ENCODE measurements around the gene LRRC27.

LRRC27 gene

DNA sequence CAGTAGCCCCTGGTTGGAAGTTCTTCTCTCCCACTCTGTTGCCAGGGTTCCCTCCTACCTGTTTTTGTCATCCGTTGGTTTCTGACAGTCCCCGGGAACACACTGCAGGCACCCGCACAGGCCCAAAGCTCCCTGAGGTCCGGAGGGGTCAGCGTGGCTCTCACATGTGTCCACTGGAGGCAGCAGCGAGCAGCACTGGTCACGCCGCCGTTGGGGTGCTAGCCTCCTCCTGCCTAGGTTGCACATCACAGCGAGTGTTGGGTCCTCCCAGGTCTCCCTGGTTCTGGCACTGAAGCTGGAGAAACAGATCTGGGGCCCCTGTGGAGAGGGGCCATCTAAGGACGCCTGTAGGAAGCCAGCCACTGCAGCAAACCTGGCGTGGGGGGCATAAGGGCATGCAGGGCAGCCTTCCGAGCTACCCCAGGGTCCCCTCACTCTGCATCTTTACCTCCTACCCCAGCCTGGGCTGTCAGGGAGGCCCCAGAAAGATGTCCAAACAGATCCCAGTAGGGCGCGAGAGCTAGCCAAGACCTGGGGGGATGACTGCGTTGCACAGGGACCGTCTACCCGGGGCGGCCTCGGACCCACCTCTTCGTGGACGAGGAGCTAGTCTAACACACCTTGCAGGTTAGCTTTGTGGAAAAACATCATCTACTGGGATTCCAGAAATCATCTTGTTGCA lies 28.9 kb downstream of the LRRC27 start:
- peak; percentile 34 for DNase-seq

DNA sequence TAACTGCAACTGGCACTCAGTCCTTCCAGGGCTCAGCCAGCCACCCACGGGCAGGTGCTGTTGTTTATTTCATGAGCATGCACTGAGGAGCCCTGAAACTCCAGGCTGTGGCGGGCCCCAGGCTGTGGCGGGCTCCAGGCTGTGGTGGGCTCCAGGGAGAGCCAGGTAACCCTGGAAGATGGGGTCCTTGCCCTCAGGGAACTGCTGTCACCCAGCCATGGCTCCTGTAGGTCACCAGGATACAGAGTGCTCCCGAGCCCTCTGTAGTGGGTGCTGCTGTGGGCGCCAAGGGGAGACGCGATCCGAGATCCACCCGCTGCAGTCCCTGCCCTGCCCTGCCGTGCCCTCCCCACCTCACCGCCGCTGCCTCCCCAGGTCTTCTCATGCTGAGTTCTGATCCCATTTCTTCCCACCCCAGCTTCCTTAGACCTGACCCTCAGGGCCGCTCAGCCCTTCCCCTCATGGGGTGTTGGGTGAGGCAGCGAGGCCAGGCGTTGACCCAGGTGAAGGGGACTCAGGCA lies 29.6 kb downstream of the LRRC27 start:
- DNase-seq = no peak

DNA sequence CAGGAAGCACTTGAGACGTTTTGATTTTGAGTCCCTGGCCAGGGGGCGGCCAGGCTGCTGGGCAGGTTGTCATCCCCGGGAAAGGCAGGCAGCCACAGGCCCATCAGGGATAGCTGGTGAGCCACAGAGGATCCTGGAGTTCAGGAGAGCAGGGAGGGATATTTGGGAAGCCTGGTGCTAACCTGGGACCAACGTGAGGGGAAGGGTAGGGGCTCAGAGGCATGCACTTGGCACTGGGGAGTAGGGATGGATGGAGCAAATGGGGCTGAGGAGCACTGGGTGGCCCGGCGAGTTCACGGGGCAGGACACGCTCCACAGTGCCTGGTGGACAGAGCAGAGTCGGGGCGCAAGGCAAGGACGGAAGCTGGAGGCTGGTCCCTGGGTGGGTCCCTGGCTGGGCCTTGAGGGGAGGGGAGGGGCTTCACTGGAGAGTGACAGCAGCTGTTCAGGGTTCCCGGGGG lies 30.2 kb downstream of the LRRC27 start:
- DNase-seq = no peak

DNA sequence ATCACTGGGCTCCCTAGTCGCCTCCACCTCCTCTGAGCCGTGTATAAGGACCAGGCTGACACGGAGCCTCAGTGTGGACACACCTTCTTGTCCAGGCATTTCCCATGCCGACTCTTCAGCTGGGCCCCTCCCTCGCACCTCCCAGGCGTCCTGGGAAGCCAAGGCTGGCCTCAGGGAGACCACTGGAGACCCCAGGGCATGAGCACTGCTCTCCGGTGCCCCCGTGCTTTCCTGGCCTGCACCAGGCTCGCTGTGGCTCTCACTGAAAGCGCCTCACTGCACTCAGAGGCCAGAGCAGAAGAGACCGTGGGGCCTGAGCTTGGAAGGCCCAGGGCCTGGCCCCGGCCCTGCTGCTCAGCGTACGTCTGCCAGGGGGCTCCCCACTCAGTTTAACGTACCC lies 31.4 kb downstream of the LRRC27 start:
- DNase-seq = no peak

DNA sequence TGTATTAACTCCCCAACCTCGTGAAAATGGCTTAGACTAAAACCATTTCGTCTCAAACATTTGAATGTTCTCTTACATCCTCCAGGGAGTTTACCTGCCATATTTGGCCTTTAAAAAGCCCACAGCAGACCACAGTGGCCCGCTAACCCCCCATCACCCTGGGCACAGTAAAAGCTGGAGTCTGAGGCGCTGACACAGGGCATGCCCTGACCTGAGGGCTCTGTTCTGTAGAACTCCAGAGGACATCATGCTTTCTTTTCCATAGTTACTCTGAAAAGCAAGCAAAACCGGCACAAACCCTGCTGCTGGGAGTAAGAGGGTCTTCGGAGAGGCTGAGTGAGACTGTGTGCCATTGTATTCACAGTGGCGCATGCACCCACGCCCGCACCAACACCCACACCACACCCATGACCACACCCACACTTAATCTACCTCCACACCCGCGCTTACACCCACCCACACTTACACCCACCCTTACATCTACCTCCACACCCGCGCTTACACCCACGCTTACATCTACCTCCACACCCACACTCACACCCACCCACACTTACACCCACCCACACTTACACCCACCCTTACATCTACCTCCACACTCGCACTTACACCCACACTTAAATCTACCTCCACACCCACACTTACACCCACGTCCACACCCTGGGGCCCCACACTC lies 32.1 kb downstream of the LRRC27 start:
- no peak for DNase-seq

DNA sequence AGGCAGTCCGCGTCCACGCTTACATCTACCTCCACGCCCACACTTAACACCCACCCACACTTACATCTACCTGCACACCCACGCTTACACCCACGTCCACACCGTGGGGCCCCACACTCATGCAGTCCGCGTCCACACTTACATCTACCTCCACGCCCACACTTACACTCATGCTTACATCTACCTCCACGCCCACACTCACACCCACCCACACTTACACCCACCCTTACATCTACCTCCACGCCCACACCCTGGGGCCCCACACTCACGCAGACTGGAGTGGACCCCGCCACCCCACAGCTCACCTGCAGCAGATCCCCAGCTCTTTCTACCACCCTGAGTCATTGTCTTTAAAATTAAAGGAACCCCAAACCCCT lies 32.6 kb downstream of the LRRC27 start:
- DNase-seq = peak; percentile 67

DNA sequence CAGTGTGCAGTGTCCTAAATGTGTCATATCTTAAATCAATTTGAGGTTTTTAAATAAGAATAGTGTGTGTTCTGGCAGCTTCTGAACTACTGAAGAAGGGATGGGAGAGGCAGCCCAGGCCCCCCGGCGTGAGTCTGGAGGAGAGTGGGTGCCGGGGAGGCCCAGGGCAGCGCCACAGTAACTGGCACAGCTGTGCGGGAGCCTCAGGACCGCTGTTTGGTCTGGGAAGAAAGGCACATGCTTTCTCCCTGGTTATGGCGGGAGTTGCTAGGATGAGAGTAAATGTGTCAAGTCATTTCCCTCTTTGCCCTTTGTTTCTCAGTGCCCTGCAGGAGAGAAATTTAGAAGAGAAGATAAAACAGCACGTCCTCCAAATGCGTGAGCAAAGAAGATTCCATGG lies 33.1 kb downstream of the LRRC27 start:
- no peak for DNase-seq

DNA sequence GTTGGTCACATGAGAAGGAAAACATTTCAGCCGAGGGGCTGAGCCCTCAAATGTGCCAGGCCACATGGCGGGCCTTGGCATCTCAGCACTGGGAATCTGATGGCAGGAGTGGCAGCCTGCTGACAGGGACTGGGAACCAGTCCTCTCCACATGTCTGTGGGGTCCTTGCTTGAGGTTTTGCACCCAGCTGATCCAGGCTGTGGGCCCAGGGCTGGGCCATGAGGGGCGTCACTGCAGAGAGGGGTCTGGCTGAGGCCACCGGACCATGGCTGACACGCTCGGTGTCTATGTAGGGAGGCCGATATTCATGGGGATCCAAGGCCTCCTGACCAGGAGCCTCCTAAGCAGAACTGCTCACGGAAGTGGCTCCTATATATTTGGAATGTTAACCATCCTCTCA lies 34.0 kb downstream of the LRRC27 start:
- DNase-seq = no peak

DNA sequence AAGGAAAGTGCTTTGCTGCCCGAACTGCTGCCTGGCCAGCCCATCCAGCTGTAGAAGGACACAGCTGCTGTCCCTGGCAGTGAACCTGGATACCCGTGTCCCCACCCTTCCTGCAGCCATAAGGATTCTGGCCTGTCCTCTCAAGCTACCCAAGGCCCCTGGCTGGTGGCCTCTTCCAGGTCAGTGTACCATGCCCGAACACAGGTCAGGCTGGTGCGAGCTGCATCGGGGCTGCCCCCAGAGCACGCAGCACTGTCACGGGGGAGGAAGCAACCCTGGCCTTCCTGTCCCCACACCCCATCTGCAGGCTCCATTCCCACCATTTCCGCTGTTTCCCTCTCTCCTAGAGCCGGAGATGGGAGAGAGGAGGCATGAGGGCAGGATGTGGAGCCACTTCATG lies 34.5 kb downstream of the LRRC27 start:
- no peak for DNase-seq

DNA sequence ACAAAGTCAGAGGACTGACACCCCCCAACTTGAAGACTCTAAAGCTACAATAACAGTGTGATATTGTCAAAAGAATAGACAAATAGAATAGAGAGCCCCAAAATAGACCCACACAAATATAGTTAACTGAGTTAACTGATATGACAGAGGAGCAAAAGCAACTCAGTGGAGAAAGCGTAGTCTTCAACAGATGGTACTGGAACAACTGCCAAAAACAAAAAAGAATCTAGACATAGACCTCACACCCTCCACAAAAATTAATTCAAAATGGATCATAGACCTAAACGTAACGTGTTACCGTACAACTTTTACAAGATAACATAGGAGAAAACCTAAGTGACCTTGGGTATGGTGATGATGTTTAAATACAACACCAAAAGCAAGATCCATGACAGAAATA lies 36.4 kb downstream of the LRRC27 start:
- DNase-seq = no peak

DNA sequence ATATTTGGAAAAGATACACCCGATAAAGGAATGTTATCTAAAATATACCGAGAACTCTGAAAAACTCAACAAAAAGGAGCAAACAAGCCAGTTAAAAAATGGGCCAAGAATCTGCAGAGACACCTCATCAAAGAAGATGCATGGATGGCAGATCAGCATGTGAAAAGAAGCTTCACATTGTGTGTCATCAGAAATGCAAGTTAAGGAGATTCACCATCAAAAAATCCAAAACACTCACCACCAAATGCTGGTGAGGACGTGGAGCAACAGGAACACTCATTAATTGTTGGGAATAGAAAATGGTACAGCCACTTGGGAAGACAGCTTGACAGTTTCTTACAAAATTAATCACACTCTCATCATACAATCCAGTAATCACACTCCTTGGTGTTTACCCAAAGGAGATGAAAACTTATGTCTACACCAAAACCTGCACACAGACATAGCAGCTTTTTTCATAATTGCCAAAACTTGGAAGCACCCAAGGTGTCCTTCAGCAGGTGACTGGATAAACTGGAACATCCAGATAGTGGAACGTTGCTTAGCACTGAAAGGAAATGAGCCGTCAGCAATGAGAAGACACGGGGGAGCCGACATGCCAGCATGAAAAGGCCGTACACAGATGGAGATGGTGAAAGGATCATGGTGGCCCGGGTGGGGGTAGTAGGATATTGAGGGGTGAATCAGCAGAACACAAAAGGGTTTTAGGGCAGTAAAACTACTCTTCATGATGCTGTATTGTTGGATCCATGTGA lies 37.1 kb downstream of the LRRC27 start:
- no peak for DNase-seq

DNA sequence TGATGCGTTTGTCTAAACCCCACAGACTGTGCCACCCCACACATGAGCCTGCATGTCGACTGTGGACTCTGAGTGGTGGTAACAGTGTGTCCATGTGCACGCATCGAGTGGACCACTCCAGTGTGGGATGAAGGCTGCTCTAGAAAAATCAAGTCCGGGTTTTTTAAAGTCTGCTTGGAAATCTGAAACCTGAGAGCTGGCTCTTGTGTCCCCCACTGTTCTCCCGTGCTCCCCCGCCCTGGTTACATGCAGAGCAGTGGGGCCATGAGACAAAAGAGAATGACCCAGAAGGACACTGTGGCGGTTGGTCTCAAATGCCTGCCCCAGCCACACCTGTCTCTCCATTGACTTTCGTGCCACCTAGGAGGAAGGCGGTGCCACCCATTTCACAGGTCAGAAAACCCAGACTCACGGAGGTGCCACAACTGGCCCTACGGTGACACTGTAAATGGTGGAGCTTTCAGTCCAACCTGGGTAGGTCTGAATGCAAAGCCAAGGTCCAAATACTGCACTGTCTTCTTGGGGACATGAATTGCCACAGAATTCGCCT lies 37.7 kb downstream of the LRRC27 start:
- DNase-seq = no peak

DNA sequence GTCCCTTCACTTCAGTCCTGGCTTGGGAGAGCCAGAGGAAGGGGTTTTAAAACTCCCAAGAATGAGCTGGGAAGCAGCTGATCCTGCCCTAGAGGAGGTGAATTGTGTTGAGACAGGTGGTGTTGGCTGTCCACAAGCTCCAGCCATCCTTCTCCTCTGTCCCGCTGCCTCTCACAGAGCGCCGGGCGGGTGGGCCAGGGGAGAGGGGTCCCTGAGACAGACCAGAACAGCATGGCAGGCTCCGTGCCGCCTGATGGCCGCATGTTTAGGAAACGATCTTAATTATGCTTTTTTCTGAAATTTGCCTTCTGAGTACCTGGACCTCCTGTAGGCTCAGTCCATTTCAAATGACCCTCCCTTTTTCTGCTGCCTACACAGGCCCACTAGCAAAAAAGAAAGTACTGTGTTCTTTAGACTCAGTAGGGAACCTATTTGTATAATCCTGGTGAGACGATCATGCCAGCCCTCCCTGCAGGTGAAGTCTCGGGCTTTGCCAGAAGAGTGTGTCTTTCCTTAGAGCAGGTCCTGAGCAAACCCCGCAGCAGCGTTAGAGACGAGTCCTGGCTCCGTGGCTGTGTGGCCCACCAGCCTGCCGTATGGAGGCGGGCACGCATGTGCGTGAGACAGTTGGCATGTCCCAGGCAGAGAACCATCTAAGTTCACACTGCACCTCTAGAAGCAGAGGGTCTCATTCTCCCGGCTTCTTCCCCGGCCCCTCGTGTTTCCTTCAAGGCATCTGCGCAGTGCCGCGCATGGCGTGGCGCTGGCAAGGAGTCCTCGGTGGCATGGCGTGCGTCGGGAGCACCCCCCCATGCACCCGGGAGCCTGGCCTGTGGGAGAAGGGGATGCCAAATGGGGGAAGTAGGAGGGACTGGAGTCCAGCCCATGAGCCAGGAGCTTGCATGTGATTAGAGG lies 38.7 kb downstream of the LRRC27 start:
- no peak for DNase-seq

DNA sequence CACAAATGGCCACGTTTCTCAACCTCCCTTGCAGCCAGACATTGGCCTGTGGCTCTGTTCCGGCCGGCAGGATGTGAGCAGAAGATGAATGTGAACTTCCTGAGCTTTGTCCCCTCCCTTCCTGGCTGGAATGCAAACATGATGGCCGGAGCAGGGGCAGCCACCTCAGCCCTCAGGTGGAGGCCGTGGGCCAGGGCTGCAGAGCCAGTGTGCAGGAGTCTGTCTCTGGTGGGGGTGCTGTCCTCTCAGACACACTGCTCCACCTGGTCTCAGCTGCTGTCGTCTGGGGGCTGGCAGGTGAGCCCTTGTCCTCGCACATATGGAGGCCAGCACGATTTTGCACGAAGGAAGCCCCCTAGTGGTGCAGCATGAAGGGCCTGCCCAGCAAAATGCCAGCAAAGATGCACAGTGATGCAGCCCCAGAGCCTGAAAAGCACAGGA lies 39.7 kb downstream of the LRRC27 start:
- DNase-seq = no peak

DNA sequence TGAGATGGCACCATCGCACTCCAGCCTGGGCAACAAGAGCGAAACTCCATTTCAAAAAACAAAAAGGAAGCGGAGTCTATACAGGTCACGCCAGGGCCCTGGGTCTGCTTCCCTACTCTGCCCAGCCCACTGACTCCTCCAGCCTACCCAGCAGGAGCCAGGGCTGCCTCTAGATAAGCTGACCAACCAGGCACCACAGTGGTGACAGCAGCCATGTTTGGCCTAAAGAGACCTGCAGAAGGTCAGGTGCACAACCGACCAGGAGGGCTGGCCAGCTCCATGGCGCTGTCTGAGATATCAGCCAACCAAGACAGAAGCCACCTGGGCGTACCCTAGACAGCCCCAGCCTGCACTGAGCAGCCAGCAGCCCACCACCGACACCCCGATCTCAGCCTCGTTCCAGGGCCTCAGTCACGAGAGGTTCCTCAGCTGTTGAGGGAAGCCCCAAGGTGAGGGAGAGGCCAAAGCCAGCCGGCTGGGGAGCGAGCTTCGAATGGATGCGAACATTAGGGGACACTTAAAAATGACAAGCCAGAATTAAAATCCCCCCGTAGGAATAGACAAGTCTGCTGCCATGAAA lies 40.6 kb downstream of the LRRC27 start:
- DNase-seq = no peak

DNA sequence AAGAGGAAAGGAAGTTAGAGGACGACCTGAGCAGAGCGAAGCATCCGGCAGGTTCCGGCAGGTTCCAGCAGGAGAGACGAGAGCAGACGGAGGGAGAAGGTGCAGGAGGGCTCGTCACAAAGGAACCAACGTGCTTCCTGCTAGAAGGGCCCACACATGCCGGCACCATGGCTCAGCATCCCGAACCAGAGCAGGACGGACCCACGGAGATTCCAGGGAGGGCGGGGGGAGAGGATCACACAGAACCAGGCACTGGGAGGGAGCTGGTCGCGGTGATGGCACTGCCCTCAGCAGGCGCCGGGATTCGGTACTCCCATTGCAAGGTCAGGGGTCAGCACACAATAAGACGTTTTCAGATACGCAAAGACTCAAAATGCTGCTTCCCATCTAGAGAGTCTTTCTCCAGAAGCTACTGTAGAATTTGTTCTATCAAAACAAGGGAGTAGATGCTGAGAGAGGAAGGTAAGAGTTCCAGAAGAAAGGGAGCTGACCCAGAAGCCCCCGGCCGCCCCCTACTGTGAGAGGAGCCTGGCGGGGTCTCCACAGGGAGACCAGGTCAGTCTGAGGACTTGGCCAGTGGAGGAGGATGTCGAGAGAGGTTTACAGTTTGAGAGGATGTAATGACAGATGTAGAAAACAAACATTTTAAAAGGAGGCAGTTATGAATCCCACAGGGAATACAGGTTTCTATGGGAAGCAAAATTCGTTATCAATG lies 41.4 kb downstream of the LRRC27 start:
- DNase-seq = no peak

DNA sequence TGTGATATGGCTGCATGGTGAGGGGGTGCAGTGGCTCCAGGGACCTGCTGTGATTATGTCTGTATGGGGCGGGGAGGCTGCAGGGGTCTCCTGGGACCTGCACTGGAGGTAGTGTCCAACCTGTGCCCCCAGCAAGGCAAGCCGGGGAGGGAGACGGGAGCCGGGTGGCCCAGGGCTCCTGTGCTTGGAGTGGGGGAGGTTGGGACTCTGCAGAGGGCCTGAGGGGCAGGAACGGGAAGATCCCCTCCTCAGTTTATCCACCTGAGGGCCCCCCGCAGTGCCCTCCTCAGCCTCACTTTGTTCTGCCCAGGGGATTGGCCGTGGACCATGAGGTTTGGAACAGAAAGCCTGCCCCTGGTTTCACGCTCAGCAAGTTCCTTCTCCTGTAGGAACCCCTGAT lies 42.2 kb downstream of the LRRC27 start:
- DNase-seq = no peak

DNA sequence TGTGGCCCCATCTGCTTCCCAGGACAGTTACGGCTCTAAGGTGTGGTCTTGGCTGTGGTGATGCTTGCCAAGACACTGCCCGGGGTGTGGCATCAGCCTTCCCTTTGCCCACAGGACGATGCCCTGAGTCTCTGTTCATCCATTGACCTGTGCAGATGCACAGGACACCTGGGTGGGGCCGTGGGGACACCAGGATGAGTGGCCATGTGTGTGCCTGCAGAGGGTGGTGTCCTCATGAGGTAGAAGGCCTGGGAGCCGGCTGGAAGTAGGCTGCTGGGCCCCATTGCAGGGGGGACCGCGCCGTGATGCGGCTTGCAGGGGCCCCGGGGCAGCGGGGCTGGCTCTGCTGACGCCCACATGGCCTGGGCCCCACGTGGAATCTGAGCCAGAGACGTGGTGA lies 42.6 kb downstream of the LRRC27 start:
- DNase-seq = no peak

DNA sequence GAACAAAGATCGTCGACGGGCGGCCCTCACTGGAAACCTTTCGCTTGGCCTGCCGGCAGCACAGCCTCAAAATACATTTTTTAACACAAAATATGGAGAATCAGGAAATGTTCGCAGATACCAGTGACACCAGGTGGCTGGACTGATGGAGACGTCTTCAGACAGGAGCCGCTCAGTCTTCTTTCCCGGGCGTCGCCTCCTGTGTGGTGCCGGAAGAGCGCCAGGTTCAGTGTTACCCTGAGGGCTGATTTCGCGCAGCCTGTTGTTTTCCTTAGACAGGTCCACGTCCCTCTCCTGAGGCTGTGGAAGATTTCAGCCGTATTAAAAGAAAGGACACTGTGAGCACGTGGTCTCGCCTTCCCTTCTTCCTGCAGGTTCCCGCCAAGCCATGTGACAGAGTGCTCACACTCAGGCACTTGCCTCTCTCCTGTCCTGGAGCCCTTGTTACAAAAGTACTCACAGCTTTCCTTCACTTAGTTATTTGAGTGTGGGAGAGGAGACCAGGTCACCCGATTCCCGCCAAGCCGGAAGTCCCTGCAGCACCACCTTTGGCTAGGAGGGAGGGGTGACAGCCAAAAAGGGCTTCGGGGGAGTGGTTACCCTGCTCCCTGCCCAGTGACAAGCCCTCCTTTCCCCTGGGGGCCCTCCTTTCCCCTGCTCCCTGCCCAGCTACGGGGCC lies 43.3 kb downstream of the LRRC27 start:
- DNase-seq = no peak

DNA sequence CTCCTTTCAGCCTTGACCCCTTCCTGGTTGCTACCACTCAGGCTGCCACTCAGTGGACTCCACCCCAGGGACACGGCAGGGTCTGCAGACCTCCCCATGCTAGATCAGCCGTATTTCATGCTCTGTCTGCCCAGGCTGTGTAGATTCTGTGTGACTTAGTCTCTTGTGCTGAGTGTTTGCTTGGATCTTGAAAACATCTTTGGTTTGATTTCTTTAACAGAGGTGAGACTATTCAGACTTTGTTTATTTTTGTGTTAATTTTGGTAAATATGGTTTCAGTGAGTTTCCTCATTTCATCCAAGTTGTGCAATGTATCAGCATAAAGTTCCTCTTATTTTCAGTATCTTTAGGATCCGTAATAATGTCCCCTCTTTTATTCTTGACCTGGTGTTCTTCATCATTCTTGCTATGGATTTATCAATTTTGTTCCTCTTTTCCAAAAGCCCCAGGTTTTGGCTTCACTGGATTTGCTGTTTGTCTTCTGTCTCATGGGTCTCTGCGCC lies 43.9 kb downstream of the LRRC27 start:
- no peak for DNase-seq
